Measurements from ENCODE around the gene MRPL27.

- TF ChIP-seq POLR2A (IDR thresholded peaks at IDR 0.05) (no peak), POLR2AphosphoS5 (IDR thresholded peaks at IDR 0.05) (no peak), CTCF (IDR thresholded peaks at IDR 0.05 in 8 of 11, conservative IDR thresholded peaks at IDR 0.05 in 3 of 11) (no peak)
These were observed 16.6 kb upstream of the MRPL27 start for GRCh38 chr17:50389534-50389933.

All from spleen (tissue), 7 donors.